Coronary artery (tissue), 2 donors: ENCODE results near the gene UBE2E2.

Source experiments
- DNase-seq: peaks from one replicate; pipeline ENCODE4 v3.0.0-alpha.2; 2017; ENCODE audit warnings: low spot score
- H3K27ac ChIP-seq, 2 donors: fragments of 200-600 bp; sonication (generic); one replicate each; pipeline ENCODE4 v1.5.1; 2016 to 2019
- H3K4me3 ChIP-seq: fragments of 200-600 bp; sonication (generic); 2 replicates; pipeline ENCODE4 v1.5.1; 2016; ENCODE audit warnings: mild to moderate bottlenecking, moderate library complexity
- CTCF ChIP-seq: fragments of 200-600 bp; sonication (generic); IDR thresholded peaks from one replicate; pipeline ENCODE4 v1.5.1; 2019; ENCODE audit warnings: antibody characterized with exemption

UBE2E2 gene

GRCh38 chr3:23389686-23390085, 186.6 kb downstream of the UBE2E2 start:
- H3K4me3 ChIP-seq, result no peak overlapping the region
- no peak for TF ChIP-seq CTCF
- no peak for DNase-seq
- no peak overlapping the region for H3K27ac ChIP-seq

- H3K4me3 ChIP-seq, result no peak overlapping the region
- no peak for TF ChIP-seq CTCF
- H3K27ac ChIP-seq, result no peak overlapping the region
- DNase-seq, result no peak
Measured at GRCh38 chr3:23390446-23390845, 187.3 kb downstream of the UBE2E2 start.

GRCh38 chr3:23390989-23391553, 187.9 kb downstream of the UBE2E2 start:
- TF ChIP-seq CTCF, result no peak
- no peak for DNase-seq
- Histone ChIP-seq H3K4me3 (no peak overlapping the region), H3K27ac (no peak overlapping the region)

- no peak overlapping the region for H3K27ac ChIP-seq
- H3K4me3 ChIP-seq, result no peak overlapping the region
- TF ChIP-seq CTCF, result no peak
- DNase-seq, result no peak
Measured at GRCh38 chr3:23395115-23395514, 192.0 kb downstream of the UBE2E2 start.

GRCh38 chr3:23396746-23397145, 193.6 kb downstream of the UBE2E2 start:
- DNase-seq, result no peak
- TF ChIP-seq CTCF, result no peak
- Histone ChIP-seq H3K27ac (no peak overlapping the region), H3K4me3 (no peak overlapping the region)

- TF ChIP-seq CTCF, result no peak
- H3K4me3 ChIP-seq, result no peak overlapping the region
- no peak for DNase-seq
- H3K27ac ChIP-seq, result no peak overlapping the region
Measured at GRCh38 chr3:23399221-23399620, 196.1 kb downstream of the UBE2E2 start.

- Histone ChIP-seq H3K4me3 (no peak overlapping the region), H3K27ac (no peak overlapping the region)
- TF ChIP-seq CTCF, result no peak
- DNase-seq, result no peak
Measured at GRCh38 chr3:23402728-23403492, 199.8 kb downstream of the UBE2E2 start.
